GM12874 (cell line): Measurements from ENCODE around the gene PLOD2.

Experiments used
- CTCF ChIP-seq: IDR thresholded peaks from 2 replicates; pipeline ENCODE4 v1.5.1; 2011; ENCODE audit warnings: low read depth, mild to moderate bottlenecking, control low read depth, low read length, moderate library complexity; ENCODE audit not compliant: insufficient read depth

The PLOD2 gene

GRCh38 chr3:146019508-146019907 lies 141.5 kb downstream of the PLOD2 start:
- TF ChIP-seq CTCF, result no peak
